Measurements from ENCODE around the gene ALG1.
"Not testable (repeated sequence)": the region's sequence is repeated elsewhere in the genome, so short reads cannot be mapped to it uniquely, and the experiment has no call there.

ALG1 gene

DNA sequence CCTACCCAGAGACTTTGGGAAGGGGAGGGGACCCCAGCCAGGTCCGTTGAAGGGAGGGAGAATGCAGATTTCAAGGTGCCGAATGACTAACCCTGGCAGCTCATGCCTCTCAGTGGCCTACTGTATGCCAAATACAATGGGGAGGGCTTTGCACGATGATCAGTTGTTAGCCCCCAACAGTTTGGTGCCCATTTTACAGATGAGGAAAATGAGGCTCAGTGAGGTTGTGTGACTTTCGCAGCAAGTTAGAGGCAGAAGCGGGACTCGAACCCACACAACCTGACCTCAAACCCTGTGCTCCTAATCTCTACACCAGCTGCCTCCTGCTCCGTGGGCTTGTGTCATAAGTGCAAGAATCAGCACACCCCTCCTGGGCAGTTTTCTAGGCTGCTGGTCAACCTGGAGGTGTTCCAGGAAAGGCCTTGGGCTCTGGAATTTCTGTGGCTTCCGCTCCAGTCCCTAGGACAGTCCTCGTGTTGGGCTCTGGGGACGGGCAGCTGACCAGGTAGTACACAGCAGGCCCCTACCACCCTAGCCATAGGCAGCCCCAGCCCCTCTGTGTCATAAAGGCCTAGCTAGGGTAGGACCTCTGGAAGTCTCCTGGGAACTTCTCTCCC, 26.0 kb upstream of the ALG1 start:
- DNase-seq = no peak

DNA sequence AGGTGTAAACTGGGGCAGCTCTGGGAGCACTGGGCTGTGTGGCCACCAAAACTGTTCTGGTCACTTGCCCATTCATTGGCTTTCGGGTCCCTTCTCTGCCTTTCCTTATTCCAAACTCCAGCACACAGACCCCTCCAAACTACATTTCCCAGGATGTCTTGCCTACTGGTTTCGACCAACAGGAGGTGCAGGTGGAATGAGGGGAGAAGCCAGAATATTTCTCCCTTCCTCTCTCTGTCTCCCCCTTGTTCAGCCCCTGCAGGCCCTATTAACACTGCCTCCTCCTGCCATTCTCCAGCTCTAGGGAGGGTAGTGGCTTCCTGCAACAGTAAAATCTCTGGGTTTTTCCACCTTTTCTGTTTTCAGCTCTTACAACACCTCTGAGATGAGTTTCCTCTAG, 24.7 kb upstream of the ALG1 start:
- DNase-seq = no peak

DNA sequence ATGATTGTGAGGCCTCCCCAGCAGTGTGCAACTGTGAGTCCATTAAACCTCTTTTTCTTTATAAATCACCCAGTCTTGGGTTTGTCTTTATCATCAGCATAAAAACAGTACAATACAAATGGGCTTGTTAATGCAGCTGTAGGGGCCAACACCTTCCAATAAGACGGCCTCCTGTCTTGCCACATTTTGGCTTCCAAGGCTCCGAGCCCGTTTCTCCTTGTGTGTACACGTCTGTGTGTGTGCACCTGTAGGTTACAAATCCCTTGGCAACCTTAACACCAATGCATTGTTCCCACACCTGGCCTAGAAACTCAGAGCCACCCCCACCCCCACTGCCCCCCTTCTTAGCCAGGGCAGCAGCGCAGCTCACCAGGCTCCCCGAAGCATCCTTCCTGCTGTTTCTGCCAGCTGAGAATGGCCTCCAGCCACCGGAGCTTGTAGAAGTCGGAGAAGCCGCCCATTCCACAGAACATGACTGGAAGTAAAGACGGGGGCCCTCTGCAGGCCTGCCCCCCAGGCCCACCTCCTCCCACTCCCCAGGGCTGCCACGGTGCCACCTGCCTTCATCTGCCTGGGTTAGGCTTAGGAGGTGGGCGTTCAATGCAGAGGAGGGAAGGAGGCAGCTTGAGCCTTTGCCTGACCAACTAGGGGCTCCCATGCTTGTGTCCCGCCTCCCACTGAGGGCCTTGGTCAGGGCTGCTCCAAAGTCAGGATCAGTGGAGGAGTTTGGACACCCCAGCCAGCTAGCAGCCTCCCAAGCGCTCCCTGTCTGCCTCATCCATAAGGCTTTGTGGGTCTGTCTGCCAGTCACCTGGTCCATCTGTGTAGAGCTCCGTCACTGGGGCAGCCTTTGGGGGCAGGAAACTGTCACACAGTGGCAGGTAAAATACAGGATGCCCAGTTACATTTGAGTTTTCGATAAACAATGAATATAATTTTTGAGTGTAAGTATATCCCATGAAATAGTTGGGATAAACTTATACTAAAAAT, 16.5 kb upstream of the ALG1 start:
- DNase-seq = no peak

GRCh38 chr16:5056352-5056751, 15.3 kb upstream of the ALG1 start:
- no peak for DNase-seq

- DNase-seq = no peak
These were observed 13.2 kb upstream of the ALG1 start for GRCh38 chr16:5058476-5058875.

DNA sequence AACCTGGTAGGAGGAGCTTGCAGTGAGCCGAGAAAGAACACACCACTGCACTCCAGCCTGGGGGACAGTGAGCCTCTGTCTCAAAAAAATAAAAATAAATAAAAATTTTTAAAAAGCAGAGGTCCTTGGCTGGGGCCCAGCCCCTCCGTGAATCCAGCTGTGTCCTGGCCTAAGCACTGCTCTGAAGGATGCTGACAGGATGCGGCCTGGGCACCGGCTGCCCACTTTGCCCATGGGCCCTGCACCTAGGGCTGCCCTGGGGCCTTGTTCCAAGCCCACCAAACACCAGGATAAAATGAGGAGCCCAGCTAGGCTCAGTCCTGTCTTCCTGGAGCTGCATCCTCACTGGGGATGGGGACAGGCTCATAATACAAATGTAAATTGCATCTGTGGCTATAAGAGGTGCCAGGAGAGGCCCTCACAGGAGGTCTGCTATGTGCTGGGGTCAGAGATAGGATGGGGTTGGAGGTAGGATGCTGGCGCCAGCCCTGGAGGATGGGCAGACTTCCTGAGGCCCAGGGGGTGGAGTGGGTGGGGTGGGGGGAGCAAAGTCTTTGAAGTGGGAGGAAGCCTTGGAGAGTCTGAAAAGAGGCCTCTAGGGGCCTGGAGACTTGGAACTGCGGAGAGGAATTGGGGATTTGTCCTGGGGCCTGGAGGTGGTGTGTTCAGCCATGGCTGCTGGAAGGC, 12.1 kb upstream of the ALG1 start:
- no peak for DNase-seq

DNA sequence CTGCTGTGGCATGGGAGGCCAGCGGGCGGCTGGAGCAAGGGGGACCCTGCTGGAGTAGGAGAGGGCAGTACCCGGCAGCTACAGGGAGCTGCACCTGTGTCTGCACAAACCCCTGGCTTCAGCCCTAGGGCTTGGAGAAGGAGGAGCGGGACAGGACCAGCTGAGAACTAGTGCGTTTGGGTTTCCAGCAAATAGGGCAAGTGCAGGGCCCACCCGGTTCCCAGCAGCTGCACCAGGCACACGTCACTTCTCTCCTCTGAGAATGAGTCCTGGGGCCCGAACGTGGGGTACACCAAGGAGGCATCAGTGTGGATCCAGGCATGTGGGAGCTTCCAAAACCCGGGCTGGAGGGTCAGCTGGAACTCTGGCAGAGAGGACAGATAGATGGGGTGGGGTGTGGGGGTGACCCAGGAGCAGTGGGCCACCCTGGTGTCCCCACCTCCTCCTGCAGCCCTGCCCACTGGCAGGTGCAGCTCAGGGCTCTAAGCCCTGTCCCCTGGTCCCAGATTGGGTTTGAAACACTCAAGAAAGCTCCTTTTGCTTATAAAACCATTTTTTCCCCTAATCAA, 11.5 kb upstream of the ALG1 start:
- no peak for DNase-seq

DNA sequence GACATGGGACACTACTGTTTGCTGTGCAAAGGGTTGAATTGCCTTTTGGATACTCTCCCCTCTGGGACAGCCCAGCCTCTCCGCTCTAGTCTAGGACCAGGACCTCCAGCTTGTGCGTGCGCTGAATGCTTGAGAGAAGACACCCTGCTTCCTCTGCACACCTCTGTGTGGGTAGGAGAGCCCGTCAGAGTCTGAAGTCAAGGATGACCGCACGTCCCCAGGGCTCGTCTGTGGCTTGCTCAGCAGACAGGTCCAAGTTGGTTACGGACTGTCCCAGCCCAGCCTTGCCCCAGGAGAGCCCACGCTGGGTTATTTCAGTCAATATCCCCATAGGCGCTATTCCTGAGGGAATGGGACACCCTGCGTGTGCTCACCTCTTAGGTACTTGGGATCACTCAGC, 9.6 kb upstream of the ALG1 start:
- DNase-seq = no peak

GRCh38 chr16:5062790-5063765, 8.6 kb upstream of the ALG1 start:
- no peak for DNase-seq

GRCh38 chr16:5064915-5065314, 6.7 kb upstream of the ALG1 start:
- DNase-seq = no peak

DNA sequence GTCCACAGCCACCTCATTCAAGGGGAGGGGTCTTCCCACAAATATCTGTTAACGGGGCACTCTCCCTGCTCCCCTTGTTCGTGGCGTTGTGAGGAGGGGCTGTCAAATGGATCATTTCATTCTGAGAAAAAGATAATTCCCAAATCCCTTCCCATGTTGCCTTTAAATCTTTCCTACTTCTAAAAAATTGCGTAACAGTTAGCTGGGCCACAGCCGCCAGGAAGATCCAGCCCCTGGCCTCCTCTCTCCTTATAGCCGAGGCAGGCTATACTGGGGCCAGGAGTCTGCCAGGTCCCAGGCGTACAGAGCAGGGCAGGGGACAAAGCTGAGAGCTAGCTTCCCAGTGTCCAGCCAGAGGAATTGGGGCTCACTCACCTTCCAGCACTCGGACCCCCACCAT, 6.3 kb upstream of the ALG1 start:
- DNase-seq = no peak

GRCh38 chr16:5065813-5066212, 5.8 kb upstream of the ALG1 start, which contains the start of gene C16orf89:
C16orf89 (minus strand) TSS chr16:5065956; CDS start chr16:5065908, 48 bp downstream.
- no peak for DNase-seq

- DNase-seq = no peak
These were observed 5.1 kb upstream of the ALG1 start for GRCh38 chr16:5066511-5066910.

GRCh38 chr16:5069048-5069447, 2.6 kb upstream of the ALG1 start:
- no peak for DNase-seq

DNA sequence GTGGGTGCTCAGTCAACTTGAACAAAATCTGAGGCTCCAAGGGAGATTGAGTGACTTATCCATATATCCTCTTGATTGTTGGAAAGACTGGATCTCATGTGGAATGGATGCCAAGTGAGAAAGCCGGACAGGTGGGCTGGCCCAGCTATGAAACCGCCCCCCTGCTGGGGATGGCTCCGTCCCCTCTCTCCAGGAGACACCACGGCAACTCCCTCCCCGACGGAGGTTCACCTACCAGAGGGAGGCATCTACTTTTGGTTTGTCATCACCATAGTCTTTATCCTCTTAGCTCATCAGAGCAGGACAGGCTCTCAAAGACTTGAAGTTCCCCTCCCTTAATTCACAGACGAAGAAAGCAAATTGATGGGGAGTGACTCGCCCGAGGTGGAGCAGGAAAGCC, 1.8 kb upstream of the ALG1 start:
- DNase-seq = no peak

- DNase-seq = no peak
These were observed 1.0 kb upstream of the ALG1 start for GRCh38 chr16:5070431-5071186.

DNA sequence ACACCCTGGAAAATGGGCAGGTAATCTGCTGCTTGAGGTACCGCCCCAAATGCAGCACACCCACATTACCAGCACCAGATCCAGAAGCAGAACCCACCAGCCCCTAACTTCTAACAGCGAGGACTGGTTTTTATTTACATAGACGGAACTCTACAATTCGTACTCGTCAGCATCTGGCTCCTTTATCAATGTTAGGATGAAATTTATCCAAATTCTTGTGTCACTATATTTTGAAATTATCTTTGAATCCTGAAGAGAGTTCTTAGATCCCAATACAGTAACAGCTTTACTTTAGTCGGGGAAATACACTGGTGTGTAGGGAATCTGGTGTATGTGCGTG, 332 bp upstream of the ALG1 start:
- DNase-seq = no peak

GRCh38 chr16:5072334-5073278, 963 bp downstream of the ALG1 start:
- no peak for DNase-seq

DNA sequence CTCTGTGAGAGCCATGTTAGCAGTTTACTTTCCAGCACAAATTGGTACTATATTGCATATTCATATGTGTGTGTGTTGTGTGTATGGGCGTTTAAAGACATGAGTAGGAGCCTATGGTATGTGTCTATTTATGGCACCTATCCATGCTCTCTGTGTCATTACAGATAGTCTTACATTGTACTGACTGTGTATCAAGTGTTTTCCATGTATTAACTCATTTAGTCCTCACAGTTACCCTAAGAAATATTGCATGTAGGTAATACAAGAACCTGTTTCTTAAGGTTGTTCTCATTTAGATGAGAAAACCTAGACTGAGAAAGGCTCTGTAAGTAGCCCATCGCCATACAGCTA, 1.6 kb downstream of the ALG1 start:
- no peak for DNase-seq

- DNase-seq = not testable (repeated sequence)
These were observed 2.1 kb downstream of the ALG1 start for GRCh38 chr16:5073771-5074170.

All from NCI-H2081 (cell line).